Endothelial cell (in vitro differentiated cells): ENCODE results near the gene USP17L13. TPM values are rescaled to one million over a fixed set of nuclear protein-coding genes. Genes with fewer than 3 reads are reported as not detected.
"Not testable (repeated sequence)": the region's sequence is repeated elsewhere in the genome, so short reads cannot be mapped to it uniquely, and the experiment has no call there.

Experiments used
- DNase-seq: peaks from one replicate; pipeline ENCODE4 v3.0.0; 2021; ENCODE audit warnings: low spot score
- H3K27ac Mint-ChIP-seq: one replicate; pipeline ENCODE4 v1.8.0; 2021; ENCODE audit warnings: mixed read lengths, inconsistent platforms; ENCODE audit not compliant: unreplicated experiment
- H3K27me3 Mint-ChIP-seq: one replicate; pipeline ENCODE4 v1.8.0; 2021; ENCODE audit warnings: mild to moderate bottlenecking, moderate library complexity, mixed read lengths, inconsistent platforms; ENCODE audit not compliant: unreplicated experiment
- H3K36me3 Mint-ChIP-seq: one replicate; pipeline ENCODE4 v1.8.0; 2021; ENCODE audit warnings: mild to moderate bottlenecking, low read depth, mixed read lengths, inconsistent platforms; ENCODE audit not compliant: unreplicated experiment
- H3K4me1 Mint-ChIP-seq: one replicate; pipeline ENCODE4 v1.8.0; 2021; ENCODE audit warnings: mild to moderate bottlenecking, mixed read lengths, inconsistent platforms; ENCODE audit not compliant: unreplicated experiment
- H3K4me3 Mint-ChIP-seq: one replicate; pipeline ENCODE4 v1.8.0; 2021; ENCODE audit warnings: mild to moderate bottlenecking, mixed read lengths, inconsistent platforms; ENCODE audit not compliant: unreplicated experiment
- H3K9me3 Mint-ChIP-seq: one replicate; pipeline ENCODE4 v1.8.0; 2021; ENCODE audit warnings: mixed read lengths, inconsistent platforms; ENCODE audit not compliant: unreplicated experiment
- long read RNA-seq: library from polyadenylated mRNA; unstranded; transcript quantifications from one replicate; pipeline ENCODE4 v2.0.0, GENCODE V29; 2020; ENCODE audit not compliant: unreplicated experiment
- total RNA-seq: library from RNA; stranded (reverse); fragmentation: NEBNext Ultra II Directional; extraction: Animal tissue kit (Norgen Biotek cat#: 25700); gene quantifications from one replicate; pipeline ENCODE4 v1.2.1, GENCODE V29; 2021; ENCODE audit not compliant: unreplicated experiment

USP17L13 gene, protein sequence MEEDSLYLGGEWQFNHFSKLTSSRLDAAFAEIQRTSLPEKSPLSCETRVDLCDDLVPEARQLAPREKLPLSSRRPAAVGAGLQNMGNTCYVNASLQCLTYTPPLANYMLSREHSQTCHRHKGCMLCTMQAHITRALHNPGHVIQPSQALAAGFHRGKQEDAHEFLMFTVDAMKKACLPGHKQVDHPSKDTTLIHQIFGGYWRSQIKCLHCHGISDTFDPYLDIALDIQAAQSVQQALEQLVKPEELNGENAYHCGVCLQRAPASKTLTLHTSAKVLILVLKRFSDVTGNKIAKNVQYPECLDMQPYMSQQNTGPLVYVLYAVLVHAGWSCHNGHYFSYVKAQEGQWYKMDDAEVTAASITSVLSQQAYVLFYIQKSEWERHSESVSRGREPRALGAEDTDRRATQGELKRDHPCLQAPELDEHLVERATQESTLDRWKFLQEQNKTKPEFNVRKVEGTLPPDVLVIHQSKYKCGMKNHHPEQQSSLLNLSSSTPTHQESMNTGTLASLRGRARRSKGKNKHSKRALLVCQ
- not detected for total RNA-seq
- long read RNA-seq: 0 reads

DNA sequence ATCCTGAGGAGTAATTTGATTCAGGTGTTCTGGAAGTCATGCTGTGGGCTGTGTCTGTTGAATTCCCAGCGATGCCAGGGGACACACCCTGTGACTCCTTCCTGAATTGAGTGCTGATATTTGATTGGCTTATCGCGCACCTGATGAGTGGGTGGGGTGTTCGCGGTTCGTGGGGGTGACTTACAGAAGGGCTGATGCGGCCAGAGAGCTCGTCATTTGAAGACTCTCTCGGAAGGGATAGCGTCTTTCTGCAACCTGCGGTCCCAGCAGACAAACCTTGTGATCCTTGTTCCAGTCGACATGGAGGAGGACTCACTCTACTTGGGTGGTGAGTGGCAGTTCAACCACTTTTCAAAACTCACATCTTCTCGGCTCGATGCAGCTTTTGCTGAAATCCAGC lies at the start of gene USP17L13:
Gene USP17L13, plus strand, starts transcription at position 301 of the 400 bp plus-strand sequence. Its CDS starts 0 bp downstream, at position 301.
- H3K27ac Mint-ChIP-seq, H3K27me3 Mint-ChIP-seq, H3K4me1 Mint-ChIP-seq, H3K4me3 Mint-ChIP-seq, DNase-seq, H3K36me3 Mint-ChIP-seq, H3K9me3 Mint-ChIP-seq: not testable (repeated sequence)

DNA sequence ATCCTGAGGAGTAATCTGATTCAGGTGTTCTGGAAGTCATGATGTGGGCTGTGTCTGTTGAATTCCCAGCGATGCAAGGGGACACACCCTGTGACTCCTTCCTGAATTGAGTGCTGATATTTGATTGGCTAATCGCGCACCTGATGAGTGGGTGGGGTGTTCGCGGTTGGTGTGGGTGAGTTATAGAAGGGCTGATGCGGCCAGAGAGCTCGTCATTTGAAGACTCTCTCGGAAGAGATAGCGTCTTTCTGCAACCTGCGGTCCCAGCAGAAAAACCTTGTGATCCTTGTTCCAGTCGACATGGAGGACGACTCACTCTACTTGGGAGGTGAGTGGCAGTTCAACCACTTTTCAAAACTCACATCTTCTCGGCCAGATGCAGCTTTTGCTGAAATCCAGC lies 14.3 kb upstream of the USP17L13 start, which contains the start of gene USP17L10:
Gene USP17L10, plus strand, starts transcription at position 301 of the 400 bp plus-strand sequence. Its CDS starts 0 bp downstream, at position 301.
- not testable (repeated sequence) for H3K9me3 Mint-ChIP-seq, H3K4me3 Mint-ChIP-seq, H3K36me3 Mint-ChIP-seq, H3K4me1 Mint-ChIP-seq, H3K27ac Mint-ChIP-seq, DNase-seq, H3K27me3 Mint-ChIP-seq

DNA sequence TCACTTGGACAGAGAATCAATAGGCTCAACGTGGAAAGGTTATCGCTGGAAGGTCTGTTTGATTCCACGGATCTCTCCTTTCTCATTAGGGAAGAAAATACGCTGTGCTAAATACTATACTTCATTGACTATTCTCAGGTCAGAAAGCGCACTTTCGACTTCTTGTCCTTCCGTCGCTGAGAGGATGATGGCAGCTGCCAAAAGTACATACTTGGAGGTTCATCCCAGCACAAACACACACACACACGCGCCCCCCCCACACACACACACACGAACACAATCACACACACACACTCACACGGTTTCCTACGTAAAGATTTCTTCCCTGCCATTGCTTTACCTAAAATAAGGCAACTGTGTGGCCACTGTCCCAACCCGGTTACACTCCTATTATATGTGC lies 10.0 kb upstream of the USP17L13 start:
- not testable (repeated sequence) for H3K36me3 Mint-ChIP-seq, H3K27me3 Mint-ChIP-seq, H3K27ac Mint-ChIP-seq, H3K4me3 Mint-ChIP-seq, H3K9me3 Mint-ChIP-seq, DNase-seq, H3K4me1 Mint-ChIP-seq

DNA sequence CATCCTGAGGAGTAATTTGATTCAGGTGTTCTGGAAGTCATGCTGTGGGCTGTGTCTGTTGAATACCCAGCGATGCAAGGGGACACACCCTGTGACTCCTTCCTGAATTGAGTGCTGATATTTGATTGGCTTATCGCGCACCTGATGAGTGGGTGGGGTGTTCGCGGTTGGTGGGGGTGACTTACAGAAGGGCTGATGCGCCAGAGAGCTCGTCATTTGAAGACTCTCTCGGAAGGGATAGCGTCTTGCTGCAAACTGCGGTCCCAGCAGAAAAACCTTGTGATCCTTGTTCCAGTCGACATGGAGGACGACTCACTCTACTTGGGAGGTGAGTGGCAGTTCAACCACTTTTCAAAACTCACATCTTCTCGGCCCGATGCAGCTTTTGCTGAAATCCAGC lies 9.6 kb upstream of the USP17L13 start, which contains the start of gene USP17L11:
Gene USP17L11, plus strand, starts transcription at position 301 of the 400 bp plus-strand sequence. Its CDS starts 0 bp downstream, at position 301.
- not testable (repeated sequence) for H3K36me3 Mint-ChIP-seq, H3K9me3 Mint-ChIP-seq, H3K4me3 Mint-ChIP-seq, H3K27ac Mint-ChIP-seq, DNase-seq, H3K4me1 Mint-ChIP-seq, H3K27me3 Mint-ChIP-seq

DNA sequence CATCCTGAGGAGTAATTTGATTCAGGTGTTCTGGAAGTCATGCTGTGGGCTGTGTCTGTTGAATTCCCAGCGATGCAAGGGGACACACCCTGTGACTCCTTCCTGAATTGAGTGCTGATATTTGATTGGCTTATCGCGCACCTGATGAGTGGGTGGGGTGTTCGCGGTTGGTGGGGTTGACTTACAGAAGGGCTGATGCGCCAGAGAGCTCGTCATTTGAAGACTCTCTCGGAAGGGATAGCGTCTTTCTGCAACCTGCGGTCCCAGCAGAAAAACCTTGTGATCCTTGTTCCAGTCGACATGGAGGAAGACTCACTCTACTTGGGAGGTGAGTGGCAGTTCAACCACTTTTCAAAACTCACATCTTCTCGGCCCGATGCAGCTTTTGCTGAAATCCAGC lies 4.8 kb upstream of the USP17L13 start, which contains the start of gene USP17L12:
Gene USP17L12, plus strand, starts transcription at position 301 of the 400 bp plus-strand sequence. Its CDS starts 0 bp downstream, at position 301.
- not testable (repeated sequence) for H3K9me3 Mint-ChIP-seq, H3K27me3 Mint-ChIP-seq, H3K4me1 Mint-ChIP-seq, H3K4me3 Mint-ChIP-seq, DNase-seq, H3K36me3 Mint-ChIP-seq, H3K27ac Mint-ChIP-seq

DNA sequence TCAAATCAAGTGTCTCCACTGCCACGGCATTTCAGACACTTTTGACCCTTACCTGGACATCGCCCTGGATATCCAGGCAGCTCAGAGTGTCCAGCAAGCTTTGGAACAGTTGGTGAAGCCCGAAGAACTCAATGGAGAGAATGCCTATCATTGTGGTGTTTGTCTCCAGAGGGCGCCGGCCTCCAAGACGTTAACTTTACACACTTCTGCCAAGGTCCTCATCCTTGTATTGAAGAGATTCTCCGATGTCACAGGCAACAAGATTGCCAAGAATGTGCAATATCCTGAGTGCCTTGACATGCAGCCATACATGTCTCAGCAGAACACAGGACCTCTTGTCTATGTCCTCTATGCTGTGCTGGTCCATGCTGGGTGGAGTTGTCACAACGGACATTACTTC lies 5.6 kb downstream of the USP17L13 start:
- H3K4me3 Mint-ChIP-seq, DNase-seq, H3K4me1 Mint-ChIP-seq, H3K27ac Mint-ChIP-seq, H3K9me3 Mint-ChIP-seq, H3K27me3 Mint-ChIP-seq, H3K36me3 Mint-ChIP-seq: not testable (repeated sequence)

DNA sequence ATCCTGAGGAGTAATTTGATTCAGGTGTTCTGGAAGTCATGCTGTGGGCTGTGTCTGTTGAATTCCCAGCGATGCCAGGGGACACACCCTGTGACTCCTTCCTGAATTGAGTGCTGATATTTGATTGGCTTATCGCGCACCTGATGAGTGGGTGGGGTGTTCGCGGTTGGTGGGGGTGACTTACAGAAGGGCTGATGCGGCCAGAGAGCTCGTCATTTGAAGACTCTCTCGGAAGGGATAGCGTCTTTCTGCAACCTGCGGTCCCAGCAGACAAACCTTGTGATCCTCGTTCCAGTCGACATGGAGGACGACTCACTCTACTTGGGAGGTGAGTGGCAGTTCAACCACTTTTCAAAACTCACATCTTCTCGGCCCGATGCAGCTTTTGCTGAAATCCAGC lies 9.4 kb downstream of the USP17L13 start, which contains the start of gene USP17L15:
Gene USP17L15, plus strand, starts transcription at position 301 of the 400 bp plus-strand sequence. Its CDS starts 0 bp downstream, at position 301.
- H3K4me3 Mint-ChIP-seq, H3K27ac Mint-ChIP-seq, H3K36me3 Mint-ChIP-seq, H3K9me3 Mint-ChIP-seq, H3K27me3 Mint-ChIP-seq, H3K4me1 Mint-ChIP-seq, DNase-seq: not testable (repeated sequence)

DNA sequence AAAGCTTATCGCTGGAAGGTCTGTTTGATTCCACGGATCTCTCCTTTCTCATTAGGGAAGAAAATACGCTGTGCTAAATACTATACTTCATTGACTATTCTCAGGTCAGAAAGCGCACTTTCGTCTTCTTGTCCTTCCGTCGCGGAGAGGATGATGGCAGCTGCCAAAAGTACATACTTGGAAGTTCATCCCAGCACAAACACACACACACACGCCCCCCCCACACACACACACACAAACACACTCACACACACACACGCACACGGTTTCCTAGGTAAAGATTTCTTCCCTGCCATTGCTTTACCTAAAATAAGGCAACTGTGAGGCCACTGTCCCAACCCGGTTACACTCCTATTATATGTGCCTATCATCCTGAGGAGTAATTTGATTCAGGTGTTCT lies 13.8 kb downstream of the USP17L13 start:
- H3K36me3 Mint-ChIP-seq, H3K4me1 Mint-ChIP-seq, H3K27ac Mint-ChIP-seq, H3K9me3 Mint-ChIP-seq, H3K4me3 Mint-ChIP-seq, DNase-seq, H3K27me3 Mint-ChIP-seq: not testable (repeated sequence)

DNA sequence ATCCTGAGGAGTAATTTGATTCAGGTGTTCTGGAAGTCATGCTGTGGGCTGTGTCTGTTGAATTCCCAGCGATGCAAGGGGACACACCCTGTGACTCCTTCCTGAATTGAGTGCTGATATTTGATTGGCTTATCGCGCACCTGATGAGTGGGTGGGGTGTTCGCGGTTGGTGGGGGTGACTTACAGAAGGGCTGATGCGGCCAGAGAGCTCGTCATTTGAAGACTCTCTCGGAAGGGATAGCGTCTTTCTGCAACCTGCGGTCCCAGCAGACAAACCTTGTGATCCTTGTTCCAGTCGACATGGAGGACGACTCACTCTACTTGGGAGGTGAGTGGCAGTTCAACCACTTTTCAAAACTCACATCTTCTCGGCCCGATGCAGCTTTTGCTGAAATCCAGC lies 18.9 kb downstream of the USP17L13 start, which contains the start of gene USP17L17:
Gene USP17L17, plus strand, starts transcription at position 301 of the 400 bp plus-strand sequence. Its CDS starts 0 bp downstream, at position 301.
- H3K27me3 Mint-ChIP-seq, H3K36me3 Mint-ChIP-seq, H3K4me3 Mint-ChIP-seq, H3K9me3 Mint-ChIP-seq, H3K27ac Mint-ChIP-seq, H3K4me1 Mint-ChIP-seq, DNase-seq: not testable (repeated sequence)

DNA sequence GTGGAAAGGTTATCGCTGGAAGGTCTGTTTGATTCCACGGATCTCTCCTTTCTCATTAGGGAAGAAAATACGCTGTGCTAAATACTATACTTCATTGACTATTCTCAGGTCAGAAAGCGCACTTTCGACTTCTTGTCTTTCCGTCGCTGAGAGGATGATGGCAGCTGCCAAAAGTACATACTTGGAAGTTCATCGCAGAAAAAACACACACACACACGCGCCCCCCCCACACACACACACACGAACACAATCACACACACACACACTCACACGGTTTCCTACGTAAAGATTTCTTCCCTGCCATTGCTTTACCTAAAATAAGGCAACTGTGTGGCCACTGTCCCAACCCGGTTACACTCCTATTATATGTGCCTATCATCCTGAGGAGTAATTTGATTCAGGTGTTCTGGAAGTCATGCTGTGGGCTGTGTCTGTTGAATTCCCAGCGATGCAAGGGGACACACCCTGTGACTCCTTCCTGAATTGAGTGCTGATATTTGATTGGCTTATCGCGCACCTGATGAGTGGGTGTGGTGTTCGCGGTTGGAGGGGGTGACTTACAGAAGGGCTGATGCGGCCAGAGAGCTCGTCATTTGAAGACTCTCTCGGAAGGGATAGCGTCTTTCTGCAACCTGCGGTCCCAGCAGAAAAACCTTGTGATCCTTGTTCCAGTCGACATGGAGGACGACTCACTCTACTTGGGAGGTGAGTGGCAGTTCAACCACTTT lies 23.4 kb downstream of the USP17L13 start, which contains the start of gene USP17L18:
Gene USP17L18, plus strand, starts transcription at position 678 of the 728 bp plus-strand sequence. Its CDS starts 0 bp downstream, at position 678.
- H3K4me3 Mint-ChIP-seq, H3K36me3 Mint-ChIP-seq, H3K27me3 Mint-ChIP-seq, H3K27ac Mint-ChIP-seq, H3K4me1 Mint-ChIP-seq, H3K9me3 Mint-ChIP-seq: not testable (repeated sequence)
- DNase-seq: peak; percentile 2

DNA sequence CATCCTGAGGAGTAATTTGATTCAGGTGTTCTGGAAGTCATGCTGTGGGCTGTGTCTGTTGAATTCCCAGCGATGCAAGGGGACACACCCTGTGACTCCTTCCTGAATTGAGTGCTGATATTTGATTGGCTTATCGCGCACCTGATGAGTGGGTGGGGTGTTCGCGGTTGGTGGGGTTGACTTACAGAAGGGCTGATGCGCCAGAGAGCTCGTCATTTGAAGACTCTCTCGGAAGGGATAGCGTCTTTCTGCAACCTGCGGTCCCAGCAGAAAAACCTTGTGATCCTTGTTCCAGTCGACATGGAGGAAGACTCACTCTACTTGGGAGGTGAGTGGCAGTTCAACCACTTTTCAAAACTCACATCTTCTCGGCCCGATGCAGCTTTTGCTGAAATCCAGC lies 28.4 kb downstream of the USP17L13 start, which contains the start of gene USP17L19:
Gene USP17L19, plus strand, starts transcription at position 301 of the 400 bp plus-strand sequence. Its CDS starts 0 bp downstream, at position 301.
- not testable (repeated sequence) for H3K4me1 Mint-ChIP-seq, H3K27ac Mint-ChIP-seq, H3K4me3 Mint-ChIP-seq, H3K36me3 Mint-ChIP-seq, H3K27me3 Mint-ChIP-seq, H3K9me3 Mint-ChIP-seq, DNase-seq
